NCI-H1930 (cell line): ENCODE results near the gene DPT.

Experiments used
- DNase-seq, 2 experiments: peaks; one replicate each; lab custom pipeline; 2025; lab: John Stamatoyannopoulos, UW

DPT gene

DNA sequence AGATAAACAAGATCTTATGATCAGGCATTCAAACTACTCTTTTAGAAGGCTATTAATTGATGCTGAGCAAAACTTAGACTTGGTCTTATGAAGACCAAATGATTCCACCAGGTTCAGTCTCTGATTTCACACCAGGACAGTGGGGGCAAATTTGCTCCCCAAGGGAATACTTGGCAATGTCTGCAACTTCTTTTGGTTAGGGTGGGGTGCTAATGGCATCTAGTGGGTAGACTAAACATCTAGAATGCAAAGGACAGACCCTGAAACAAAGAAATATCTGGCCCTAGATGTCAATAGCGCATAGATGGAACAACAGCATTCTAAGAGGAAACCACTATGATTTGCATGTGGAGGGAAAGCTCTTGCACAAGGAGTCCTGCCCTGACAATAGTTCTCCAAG, 30.6 kb downstream of the DPT start:
- DNase-seq = no peak

DNA sequence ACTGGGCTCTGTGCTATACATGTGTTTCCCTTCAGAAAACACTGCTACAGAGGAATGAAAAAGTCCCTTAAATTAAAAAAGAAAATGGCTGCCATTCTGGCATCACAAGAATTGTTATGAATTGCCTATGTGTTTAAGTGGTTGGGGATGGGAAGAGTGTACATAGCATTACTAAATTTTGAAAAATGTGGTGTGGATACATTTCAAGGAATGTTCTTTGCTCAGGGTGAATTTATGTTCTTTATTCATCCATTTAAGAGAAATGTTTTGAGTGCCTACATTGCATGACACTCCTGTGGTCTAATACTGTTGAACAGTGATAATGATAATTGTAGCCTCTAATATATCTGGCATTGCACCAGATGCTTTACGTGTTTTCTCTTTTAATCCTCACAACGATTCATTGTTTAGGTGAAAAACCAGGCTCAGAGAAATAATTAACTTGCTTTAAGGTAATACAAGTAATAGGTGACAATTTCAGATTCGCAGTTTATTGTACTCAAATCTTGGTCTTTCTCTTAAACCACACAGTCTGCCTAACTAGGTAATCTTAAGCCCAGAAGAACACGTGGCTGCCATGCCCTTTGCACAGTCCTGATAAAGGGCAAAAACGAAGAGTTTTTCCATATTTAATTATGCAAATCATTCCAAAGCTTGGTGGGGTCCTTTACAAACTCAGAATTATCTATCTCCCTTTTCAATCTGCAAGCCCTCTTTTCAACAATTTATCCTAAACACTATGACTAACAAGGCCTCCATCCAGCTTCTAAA, 31.5 kb downstream of the DPT start:
- no peak for DNase-seq

DNA sequence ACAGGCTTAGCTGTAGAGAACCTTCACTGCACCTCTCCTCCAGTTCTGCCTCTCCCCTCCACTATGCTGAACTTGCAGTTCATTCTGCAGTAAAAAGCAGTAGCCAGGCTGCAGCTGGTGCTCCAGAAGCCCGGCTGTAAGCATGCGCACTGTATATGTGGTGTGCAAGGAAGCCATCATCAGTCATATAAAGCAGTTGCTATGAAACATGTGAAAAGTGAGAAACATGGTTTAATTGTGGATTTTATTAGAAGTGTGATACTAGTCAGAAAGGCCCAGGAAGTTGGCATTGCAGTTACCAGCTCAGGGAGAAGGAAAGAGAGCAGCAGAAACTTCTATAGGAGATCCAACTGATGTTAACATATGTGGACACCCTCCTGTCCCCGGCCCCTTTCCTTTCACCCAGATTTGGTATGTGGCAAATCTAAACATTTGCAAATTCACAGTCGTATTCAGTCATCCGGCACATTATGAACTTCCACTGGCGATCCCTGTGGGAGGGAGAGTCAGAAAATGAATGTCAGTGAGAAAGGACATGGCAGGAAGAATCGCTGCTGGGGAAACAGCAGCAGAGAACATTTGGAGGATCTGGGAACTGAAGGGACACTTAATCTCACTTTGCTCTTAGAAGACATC, 32.8 kb downstream of the DPT start:
- no peak for DNase-seq

DNA sequence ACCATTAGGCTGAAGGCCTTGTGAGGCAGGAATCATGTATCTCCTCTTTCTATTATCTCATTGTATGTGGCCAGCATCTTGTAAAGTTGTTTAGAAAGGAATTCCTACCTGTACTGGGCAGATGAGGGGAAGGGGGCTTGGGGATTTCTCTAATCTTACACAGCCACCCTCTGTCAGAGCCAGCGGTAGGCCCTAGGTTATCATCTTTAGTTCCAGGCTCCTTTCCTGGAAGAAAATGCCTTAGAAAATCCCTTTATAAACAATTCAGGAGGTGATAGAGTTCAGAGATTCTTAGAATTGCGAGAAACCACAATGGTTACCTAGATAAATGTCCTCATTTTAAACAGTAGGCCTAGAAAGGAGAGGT, 35.2 kb downstream of the DPT start:
- DNase-seq = no peak

DNA sequence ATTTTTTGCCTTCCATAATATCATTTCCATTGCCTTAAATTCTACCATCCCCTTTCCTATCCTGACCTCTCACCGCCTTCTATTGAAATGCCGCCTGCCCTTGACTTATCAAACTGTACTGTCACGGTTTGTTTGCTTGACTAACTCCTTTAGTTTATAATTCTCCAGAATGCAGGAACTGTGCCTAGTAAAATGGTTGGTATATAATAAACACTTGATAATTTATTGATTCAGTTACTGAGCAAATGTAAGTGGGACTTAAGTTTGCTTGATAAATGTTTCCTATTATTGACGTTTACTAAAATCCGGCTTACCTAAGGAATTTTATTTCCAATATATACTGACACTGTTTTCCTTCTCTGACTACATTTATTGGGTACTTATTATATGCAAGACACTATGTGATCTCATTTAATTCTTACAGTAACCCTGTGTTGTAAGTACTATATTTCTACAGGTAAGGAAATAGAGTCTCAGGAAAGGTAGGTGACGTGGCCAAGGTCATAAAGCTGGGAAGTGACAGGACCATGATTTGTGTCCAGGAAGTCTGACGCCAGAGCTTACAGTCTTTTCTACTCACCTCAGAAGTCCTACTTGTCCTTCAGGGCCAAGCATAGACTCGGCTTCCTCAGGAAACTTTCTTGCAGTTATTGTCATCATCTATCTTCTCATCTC, 35.7 kb downstream of the DPT start:
- no peak for DNase-seq

DNA sequence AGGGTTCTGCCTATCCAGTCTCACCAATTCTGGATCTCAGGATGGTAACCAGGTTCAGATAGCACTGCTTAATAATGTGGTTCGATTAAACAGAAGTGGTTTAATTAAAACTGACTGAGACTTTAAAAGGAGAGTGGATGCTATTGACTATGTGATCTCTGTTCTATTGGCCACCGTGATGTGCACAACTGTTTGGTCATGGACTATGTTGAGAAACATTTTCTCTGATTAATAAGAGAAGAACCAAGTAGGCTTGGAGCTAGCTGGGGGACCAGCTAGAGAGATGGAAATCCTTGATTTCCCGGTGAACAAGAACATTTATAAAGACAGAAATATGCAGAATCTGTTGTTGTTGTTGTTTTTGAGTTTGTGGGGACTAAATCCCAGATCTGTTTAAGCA, 36.5 kb downstream of the DPT start:
- no peak for DNase-seq

DNA sequence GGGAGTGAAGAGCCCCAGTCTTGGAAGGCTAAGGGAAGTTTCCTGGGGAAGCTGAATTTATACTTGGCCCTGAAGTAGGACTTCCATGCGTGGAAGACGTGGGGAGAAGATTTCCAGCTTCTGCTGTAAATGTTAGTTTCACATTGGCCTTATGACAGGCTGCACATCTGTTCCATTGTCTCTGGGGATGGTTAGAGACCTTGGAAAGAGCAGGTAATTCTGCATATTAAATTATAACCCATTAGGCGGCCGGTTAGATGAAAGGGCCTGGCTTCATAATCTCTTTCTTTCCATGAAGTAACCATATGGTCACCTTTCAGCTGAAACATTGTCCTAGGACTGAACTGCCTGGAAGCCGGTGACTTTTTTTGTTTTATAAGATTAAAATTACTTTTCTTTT, 37.5 kb downstream of the DPT start:
- no peak for DNase-seq

DNA sequence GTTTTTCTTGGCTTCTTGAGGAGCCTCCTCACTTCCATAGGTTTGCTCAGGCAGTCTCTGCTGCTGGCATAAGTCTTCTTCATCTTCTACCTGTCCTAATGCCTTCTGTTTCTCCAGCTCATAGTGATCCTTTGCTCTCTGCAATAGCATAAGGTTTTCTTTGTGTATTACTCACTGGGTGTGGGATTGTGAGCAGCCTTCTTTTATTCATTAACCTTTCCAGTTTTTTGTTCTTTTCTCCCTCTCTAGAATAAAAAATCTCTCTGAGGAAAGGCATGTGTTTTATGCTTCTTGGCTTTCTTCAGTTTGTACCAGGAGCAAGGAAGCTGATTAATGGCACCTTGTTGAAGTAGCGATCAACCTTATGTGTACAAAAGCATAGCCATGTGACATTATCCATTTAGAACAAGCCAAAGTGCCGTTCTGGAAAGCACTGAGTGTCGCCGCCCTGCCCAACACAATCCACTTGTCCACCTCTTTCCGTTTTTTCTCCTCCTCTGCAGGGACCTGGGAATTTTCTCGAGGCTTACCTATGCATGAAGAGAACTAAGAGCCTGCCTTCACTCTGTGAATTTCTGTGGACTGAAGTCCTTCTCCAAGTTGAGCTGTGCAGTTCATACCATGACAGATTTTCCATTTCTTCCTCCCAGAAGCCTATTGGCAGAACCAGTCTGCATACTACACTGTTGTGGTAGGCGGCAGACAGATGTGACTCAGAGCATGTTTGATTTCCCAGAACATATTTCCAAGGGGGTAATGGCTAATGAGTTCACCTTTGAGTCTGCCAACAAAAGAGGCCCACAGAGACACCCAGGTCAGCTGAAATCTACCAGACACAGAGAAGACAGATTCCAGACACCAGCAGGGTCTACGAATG, 39.0 kb downstream of the DPT start:
- no peak for DNase-seq

DNA sequence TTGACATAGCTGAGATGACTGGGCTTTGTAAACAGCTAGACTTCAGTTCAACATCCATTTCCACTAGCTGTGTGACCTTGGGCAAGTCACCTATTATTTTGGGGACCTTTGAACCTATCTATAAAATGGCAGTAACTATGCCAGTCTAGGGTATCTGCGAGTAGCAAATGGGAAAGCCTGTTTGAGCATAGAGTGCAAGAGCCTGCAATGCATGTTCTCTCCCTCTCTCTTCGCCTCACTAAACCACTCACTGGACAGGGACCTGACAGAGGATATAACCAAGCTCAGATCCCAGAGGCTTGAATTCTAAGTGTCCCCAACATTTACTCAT, 39.7 kb downstream of the DPT start:
- DNase-seq = no peak

DNA sequence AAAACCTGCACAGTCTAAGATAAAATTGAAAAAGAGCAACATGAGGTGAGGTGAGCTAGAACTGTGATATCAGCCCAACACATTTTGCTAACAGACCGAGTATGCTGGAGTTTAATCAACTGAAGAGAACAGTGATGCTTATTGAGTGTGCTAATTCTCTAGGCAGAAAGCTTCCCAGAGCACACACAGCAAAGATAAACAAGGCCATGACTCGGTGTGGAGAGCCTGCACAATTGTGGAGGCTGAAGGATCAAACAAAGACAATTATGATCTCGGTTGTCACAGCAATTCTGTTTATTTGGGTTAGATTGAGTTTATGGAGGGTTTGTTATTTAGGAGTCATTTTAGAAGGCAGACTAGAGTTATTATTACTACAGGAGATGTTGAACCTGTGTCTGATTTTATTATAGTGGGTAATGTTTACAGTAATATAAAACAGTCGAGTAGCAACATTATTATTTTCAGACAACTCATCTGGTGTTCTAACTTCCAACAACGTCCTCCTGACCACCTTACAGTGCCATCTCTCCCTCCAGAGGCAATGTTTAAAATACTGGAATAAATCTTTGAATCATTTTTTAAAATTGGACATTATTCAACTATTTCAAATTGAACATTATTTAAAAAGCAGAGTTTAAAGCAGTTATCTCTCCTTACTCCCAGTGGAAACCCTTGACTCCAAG, 40.2 kb downstream of the DPT start:
- peak; percentile 21 to 64 for DNase-seq

DNA sequence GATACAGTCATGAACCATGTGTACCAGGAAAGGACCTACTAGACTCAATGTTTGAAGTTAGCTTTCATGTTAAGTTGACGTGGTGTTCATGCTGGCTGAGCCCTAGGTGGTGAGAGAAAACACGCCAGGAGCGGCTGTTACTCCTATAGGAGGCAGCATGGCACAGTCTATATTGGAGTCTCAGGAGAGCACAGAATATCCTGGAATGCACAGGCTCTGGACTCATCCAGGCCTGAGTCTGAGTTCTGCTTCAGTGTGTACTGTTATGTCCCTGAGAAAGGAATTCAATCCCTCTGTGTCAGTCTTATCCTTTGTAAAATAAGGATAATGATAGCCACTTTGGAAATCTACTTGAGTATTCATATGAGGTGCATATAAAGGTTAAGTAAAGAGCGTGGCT, 41.2 kb downstream of the DPT start:
- peak in 1 of 2 experiments; percentile 17 for DNase-seq

DNA sequence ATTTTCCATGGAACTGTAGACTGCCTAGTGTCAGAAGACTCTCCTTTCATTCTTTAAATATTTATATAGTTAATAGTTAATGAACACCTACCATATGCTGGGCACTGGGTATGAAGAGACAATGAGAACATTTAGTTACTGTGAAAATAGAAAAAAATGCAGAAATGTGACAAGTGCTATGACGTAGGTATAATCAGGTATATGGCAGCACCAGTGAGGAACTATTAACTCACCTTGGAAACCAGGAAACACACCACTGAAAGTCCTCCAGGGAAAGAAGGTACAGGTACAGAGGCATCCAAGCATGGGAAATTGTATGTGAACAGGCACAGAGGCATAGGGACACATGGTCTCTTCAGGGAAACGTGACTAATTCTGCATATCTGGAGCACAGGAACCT, 42.3 kb downstream of the DPT start:
- DNase-seq = no peak

DNA sequence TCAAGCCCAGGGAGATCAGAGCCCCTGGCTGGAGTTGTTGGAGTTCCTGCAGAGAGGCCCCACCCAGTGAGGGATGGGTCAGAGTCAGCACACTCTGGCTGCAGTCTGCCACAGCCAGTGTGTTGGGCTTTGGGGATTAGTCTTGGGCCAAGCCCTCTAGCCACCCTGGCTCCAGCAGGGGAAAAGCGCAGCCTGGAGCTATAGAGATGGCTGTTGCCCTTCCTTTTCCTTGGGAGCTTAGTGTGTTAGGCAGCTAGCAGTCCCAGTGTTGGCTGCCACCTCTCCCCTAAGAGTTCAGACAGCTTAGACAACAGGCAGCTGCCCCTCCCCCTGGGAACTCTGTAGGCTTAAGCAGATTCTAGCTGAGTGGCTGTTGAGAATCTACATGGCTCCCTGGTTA, 45.1 kb downstream of the DPT start:
- no peak for DNase-seq

DNA sequence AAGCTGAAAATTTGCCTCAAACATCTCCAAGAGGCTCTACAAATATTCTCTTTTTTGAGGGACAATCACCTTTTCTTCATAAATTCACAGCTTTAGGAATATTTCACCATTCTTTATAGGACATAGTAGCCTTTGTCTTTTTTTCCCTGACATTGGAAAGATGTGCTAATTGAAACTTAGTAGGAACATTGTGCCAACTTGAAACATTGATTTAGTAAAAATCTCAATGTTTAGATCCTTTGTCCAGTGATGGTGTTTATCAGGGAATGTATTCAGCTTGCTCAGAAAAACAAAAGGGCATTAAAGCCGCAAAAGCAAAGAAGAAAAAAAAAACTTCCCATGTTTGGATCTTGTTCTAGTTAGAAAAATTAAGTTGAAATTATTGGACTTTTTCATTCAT, 52.1 kb downstream of the DPT start:
- no peak for DNase-seq

DNA sequence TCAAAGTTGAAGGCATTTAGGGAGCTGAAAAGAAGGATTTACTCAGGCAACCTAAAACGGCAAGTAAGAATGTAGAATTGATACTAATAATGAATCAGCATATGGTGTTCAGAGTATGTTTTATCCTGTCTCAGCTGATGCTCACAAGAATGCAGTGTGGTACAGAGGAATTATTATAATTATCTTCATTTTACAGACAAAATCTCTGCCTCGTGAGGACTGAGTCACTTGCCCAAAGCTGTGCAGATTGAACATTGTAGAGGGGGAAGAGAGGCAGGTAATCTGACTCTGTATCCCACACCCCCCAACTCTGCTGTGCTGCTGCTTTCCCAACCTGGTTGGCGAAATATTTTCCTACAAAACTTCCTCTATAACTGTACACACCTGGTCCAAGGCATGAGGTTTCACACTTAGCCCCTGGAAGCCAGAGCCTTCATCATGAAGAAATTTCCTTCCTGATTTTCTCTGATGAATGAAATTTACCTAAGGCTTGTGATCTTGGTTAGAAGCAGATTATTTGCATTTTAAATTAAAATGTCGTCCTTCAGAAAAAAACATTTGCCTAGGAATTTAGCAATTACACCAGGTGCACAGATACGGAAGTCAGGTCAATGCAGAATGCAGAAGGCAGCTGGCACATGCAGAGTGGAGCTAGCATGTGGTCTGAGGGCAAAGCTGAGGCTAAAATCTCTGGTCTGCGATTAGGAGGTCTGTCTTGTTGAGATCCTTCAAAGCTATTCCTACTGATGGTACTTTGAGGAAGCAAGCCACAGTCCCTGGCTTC, 52.8 kb downstream of the DPT start:
- DNase-seq = no peak

DNA sequence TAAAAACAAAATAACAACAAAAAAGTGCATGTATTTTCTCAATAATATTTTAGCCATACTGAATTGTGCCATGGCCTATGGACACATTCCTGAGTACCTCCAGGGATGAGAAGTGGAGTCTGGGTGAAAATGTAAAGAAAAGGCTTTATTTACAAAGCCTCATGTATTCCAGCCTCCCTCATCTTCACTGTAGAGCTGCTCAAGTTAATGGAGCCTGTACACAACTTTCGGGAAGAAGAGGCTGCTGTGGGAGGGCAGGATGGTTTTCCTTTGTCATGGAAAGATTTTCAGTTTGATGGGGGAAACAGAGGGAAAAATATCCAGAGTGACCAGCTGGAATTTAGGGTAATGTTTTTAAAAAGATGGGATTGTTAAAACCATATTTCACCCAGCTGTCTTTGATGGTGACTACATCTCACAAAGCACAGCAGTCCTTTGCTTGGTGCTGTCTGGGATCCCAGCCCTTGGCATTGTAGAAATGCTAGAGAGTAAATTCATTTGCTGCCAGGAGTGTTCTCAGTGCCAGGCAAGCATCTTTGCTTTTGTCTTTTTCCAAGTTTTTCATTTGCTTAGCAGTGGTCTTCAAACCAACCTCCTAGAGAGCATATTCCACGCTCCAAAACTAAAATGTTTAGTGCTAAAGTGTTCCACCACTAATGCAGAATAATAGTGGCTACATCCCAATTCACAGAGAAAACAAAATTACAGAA, 54.9 kb downstream of the DPT start:
- DNase-seq = no peak

DNA sequence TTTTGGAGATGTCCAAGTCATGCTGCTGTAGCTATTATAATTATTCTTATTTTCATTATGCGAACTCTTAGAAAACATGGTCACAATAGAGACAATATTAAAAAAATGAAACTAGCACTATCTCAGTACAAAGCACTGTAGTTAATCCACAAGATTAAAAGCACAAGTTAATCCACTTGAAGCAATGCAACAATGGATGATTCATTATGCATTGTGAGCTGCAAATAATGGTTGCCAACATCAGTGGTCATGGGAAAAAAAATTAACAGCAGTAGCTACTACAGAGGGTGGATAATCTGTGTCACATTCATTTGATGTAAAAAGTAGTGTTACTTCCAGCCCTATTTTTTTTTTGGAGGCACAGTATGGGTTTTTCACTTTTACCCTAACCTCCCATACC, 56.7 kb downstream of the DPT start:
- no peak for DNase-seq

DNA sequence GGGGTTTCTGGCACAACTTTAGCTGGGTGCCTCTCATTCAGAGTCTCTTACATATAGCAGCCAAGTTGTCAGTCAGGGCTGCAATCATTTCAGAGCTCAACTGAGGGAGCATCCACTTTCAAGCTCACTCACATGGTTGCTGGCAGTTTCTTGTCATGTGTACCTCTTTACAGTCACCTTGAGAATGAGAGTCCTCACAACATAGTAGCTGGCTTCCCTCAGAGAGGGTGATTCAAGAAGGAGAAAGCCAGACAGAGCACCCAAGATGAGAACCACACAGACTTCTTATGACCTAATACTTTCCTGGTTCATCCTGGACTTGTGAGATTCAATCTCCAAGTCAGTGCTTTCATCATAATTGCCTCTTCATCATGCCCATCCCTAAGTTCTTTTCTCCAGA, 57.2 kb downstream of the DPT start:
- no peak for DNase-seq

DNA sequence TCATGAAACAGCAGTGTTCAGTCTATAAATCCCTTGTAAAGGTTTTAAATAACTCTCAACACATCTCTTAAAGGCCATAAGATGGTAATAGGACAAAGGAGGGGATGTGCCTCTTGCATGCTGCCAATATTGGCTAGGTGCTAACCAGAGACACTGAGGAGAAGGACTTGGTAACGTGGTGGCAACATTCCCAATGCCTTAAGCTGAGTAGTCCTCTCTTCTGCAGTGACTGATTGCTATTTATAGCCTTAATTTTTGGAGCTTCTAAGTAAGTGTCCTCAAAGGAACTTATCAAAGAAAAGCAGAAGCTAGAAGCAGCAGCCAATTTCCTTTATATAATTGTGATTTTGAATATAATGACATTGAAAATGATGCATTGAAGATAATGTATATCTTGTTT, 63.0 kb downstream of the DPT start:
- DNase-seq = no peak

DNA sequence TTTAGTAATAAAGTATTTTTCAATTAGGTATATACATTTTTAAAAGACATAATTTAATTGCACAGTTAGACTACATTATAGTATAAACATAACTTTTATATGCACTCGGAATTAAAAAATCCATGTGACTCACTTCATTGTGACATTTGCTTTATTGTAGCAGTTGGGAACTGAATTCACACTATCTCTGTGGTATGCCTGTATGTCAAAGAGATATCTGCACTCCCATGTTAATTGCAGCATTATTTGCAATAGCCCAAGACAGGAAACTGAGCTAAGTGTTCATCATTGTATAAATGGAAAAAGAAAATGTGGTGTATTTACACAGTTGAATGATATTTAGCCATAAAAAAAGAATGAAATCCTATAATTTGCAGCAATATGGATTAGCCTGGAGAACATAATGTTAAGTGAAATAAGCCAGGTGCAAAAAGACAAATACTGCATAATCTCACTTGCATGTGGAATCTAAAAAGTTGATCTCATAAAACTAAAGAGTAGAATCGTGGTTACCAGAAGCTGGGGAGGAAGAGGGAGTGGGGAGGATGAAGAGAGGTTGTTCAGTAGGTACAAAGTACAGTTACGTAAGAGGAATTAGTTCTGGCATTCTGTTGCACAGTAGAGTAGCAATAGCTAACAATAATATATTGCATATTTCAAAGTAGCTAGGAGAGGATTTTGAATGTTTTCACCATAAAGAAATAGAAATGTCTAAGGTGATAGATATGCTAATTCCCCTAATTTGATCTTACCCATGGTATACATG, 64.8 kb downstream of the DPT start:
- DNase-seq = no peak
